Smooth muscle cell (in vitro differentiated cells): ENCODE measurements around the gene KIR3DL2. TPM values are rescaled to one million over a fixed set of nuclear protein-coding genes. Genes with fewer than 3 reads are reported as not detected.
"Not testable (repeated sequence)": the region's sequence is repeated elsewhere in the genome, so short reads cannot be mapped to it uniquely, and the experiment has no call there.

Experiments
- DNase-seq: peaks from one replicate; lab custom pipeline; 2025; ENCODE audit not compliant: unreplicated experiment; lab: John Stamatoyannopoulos, UW
- H2AFZ ChIP-seq: fragments of 200-600 bp; sonication (generic); 2 replicates; pipeline ENCODE4 v1.6.0; 2016; ENCODE audit warnings: antibody characterized with exemption, low read depth, mild to moderate bottlenecking
- H3F3A ChIP-seq: fragments of 200-600 bp; sonication (generic); 2 replicates; pipeline ENCODE4 v1.6.0; 2017; ENCODE audit warnings: antibody characterized with exemption, low read depth
- H3K27ac ChIP-seq: fragments of 200-600 bp; sonication (generic); 2 replicates; pipeline ENCODE4 v1.5.1; 2016; ENCODE audit warnings: low read depth, mild to moderate bottlenecking
- H3K27me3 ChIP-seq: fragments of 200-600 bp; sonication (generic); 2 replicates; pipeline ENCODE4 v1.6.1; 2016; ENCODE audit warnings: low read depth, mild to moderate bottlenecking
- H3K36me3 ChIP-seq: fragments of 200-600 bp; sonication (generic); 2 replicates; pipeline ENCODE4 v1.5.1; 2016; ENCODE audit warnings: low read depth
- H3K4me1 ChIP-seq: fragments of 200-600 bp; sonication (generic); 2 replicates; pipeline ENCODE4 v1.5.1; 2016; ENCODE audit warnings: low read depth
- H3K4me2 ChIP-seq: fragments of 200-600 bp; sonication (generic); 2 replicates; pipeline ENCODE4 v1.6.0; 2016; ENCODE audit warnings: mild to moderate bottlenecking
- H3K4me3 ChIP-seq: fragments of 200-600 bp; sonication (generic); 2 replicates; pipeline ENCODE4 v1.5.1; 2016; ENCODE audit warnings: mild to moderate bottlenecking
- H3K79me2 ChIP-seq: fragments of 200-600 bp; sonication (generic); 2 replicates; pipeline ENCODE4 v1.6.0; 2016; ENCODE audit warnings: low read depth, mild to moderate bottlenecking
- H3K9ac ChIP-seq: fragments of 200-600 bp; sonication (generic); 2 replicates; pipeline ENCODE4 v1.6.0; 2016; ENCODE audit warnings: low read depth
- H3K9me3 ChIP-seq: fragments of 200-600 bp; sonication (generic); replicated peaks from 2 replicates; pipeline ENCODE4 v1.5.1; 2016; ENCODE audit warnings: low read depth
- H4K20me1 ChIP-seq: fragments of 200-600 bp; sonication (generic); 2 replicates; pipeline ENCODE4 v1.6.0; 2016; ENCODE audit warnings: low read depth
- CTCF ChIP-seq: fragments of 200-600 bp; sonication (generic); IDR thresholded peaks from 2 replicates; pipeline ENCODE4 v1.5.1; 2017; ENCODE audit warnings: borderline replicate concordance, mild to moderate bottlenecking, antibody characterized with exemption; ENCODE audit not compliant: insufficient read depth, poor library complexity, severe bottlenecking
- WGBS: methylation state at CpG from one replicate; pipeline ENCODE4 v1.1.7; 2016; ENCODE audit warnings: low lambda C conversion rate; 5-methylcytosine and 5-hydroxymethylcytosine counted together
- polyA plus RNA-seq: library from polyadenylated mRNA; unstranded; fragments of >200 nt; fragmentation: Nextera tagmentation; extraction: Ambion mirVana; gene quantifications from 2 replicates; pipeline ENCODE4 v1.2.1, GENCODE V29; 2016
- total RNA-seq: library from RNA; depleted of rRNA; stranded (reverse); fragments of >200 nt; gene quantifications from 2 replicates; pipeline ENCODE4 v1.2.3, GENCODE V29; 2014

Gene KIR3DL2
- total and polyA plus RNA-seq, 2 experiments from 2014 or later = not detected

GRCh38 chr19:54805665-54806515 lies 44.4 kb upstream of the KIR3DL2 start:
- H3K9ac ChIP-seq = no peak overlapping the region
- H3K4me3 ChIP-seq = no peak overlapping the region
- no peak for TF ChIP-seq CTCF
- no peaks in the 10 kb centered on the region for H3K79me2 ChIP-seq
- no peaks in the 10 kb centered on the region for H3K4me1 ChIP-seq
- no peaks in the 10 kb centered on the region for H3K36me3 ChIP-seq
- no peaks in the 10 kb centered on the region for H3K27me3 ChIP-seq
- peaks cover 5% of the 10 kb centered on the region for H3K9me3 ChIP-seq
- no peaks in the 10 kb centered on the region for H3F3A ChIP-seq
- no peaks in the 10 kb centered on the region for H4K20me1 ChIP-seq
- no peak for DNase-seq
- H3K27ac ChIP-seq = no peak overlapping the region
- no peak overlapping the region for H3K4me2 ChIP-seq
- 79% methylated on average over 14 of the region's 14 CpGs for WGBS
- H2AFZ ChIP-seq = no peak overlapping the region

DNA sequence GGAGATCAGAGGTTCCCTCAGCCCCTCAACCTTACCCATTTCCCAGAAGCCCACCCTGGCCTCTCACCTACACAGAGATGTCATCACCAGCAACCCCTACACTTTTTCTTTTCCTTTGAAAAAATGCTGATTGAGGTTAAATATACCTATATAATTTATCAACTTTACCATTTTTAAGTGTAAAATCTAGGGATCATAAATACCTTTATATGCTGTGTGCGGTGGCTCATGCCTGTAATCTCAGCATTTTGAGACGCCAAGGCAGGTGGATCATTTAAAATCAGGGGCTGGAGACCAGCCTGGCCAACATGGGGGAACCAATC lies 43.8 kb upstream of the KIR3DL2 start:
- TF ChIP-seq CTCF = no peak
- no peak overlapping the region for H3K9ac ChIP-seq

DNA sequence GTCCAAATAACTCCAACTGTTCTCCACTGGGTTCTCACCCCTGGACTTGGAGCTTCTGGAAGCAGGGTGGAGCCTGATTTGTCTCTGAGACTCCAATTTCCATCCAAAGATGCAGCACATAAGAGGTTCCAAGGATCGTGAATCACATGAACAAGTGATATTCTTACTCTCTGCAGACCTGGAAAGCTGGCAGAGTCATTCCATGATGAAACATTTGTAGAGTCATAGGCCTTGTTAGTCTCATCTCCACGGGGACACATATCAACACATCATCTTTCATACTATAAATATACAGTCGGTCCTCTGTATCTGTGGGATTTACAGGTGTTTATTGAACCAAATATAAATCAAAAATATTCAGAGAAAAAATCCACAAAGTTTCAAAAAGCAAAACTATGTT lies 35.7 kb upstream of the KIR3DL2 start:
- DNase-seq, H3K9me3 ChIP-seq, H3K27me3 ChIP-seq, H4K20me1 ChIP-seq, H2AFZ ChIP-seq, H3K27ac ChIP-seq, H3K4me1 ChIP-seq, H3K4me2 ChIP-seq, H3K79me2 ChIP-seq, H3F3A ChIP-seq, H3K9ac ChIP-seq, H3K4me3 ChIP-seq, H3K36me3 ChIP-seq: not testable (repeated sequence)
- WGBS = 51% methylated on average over 3 of the region's 3 CpGs

More for the DNA sequence above, 43.8 kb upstream of the KIR3DL2 start:
- DNase-seq = no peak
- Histone ChIP-seq H4K20me1 (no peaks in the 10 kb centered on the region), H3K27me3 (no peaks in the 10 kb centered on the region), H3F3A (no peaks in the 10 kb centered on the region), H3K36me3 (no peaks in the 10 kb centered on the region), H3K9me3 (peaks cover 5% of the 10 kb centered on the region), H3K27ac (no peak overlapping the region), H3K4me2 (no peak overlapping the region), H3K79me2 (no peaks in the 10 kb centered on the region), H3K4me3 (no peak overlapping the region), H3K4me1 (no peaks in the 10 kb centered on the region), H2AFZ (no peak overlapping the region)
- 63% methylated on average over 2 of the region's 2 CpGs for WGBS

DNA sequence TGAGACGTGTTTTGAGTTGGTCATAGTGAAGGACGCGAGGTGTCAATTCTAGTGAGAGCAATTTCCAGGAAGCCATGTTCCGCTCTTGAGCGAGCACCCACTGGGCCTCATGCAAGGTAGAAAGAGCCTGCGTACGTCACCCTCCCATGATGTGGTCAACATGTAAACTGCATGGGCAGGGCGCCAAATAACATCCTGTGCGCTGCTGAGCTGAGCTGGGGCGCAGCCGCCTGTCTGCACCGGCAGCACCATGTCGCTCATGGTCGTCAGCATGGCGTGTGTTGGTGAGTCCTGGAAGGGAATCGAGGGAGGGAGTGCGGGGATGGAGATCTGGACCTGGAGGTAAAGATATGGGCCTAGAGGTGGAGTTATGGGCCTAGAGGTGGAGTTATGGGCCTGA lies 34.0 kb upstream of the KIR3DL2 start, which contains the start of gene KIR3DL1:
KIR3DL1 (plus strand) TSS at position 218 of the 400 bp plus-strand sequence.
- not testable (repeated sequence) for DNase-seq, H3K9me3 ChIP-seq, H4K20me1 ChIP-seq, H3K36me3 ChIP-seq, H2AFZ ChIP-seq, H3K4me1 ChIP-seq, H3K4me3 ChIP-seq, H3K9ac ChIP-seq, H3K27me3 ChIP-seq, H3K27ac ChIP-seq, H3K79me2 ChIP-seq, H3K4me2 ChIP-seq, H3F3A ChIP-seq
- WGBS = 79% methylated on average over 17 of the region's 17 CpGs
